HG03045 (cell line): ENCODE data around the gene DVL2.

ENCODE experiments used
- ATAC-seq: cut with Tn5 transposase; IDR thresholded peaks from one replicate; pipeline ENCODE4 v1.9.1; 2021; ENCODE audit warnings: mild to moderate bottlenecking, moderate library complexity; ENCODE audit not compliant: unreplicated experiment

Gene DVL2

GRCh38 chr17:7234083-7234951 lies at the start of gene DVL2:
DVL2 (minus strand) TSS chr17:7234517; CDS start chr17:7234262, 255 bp downstream.
- peak; percentile 49 for ATAC-seq

GRCh38 chr17:7283471-7284216 lies 49.3 kb upstream of the DVL2 start:
- no peak for ATAC-seq

GRCh38 chr17:7282752-7283321 lies 48.5 kb upstream of the DVL2 start:
- ATAC-seq, result no peak

GRCh38 chr17:7281953-7282751 lies 47.8 kb upstream of the DVL2 start:
- no peak for ATAC-seq

GRCh38 chr17:7281074-7281952 lies 47.0 kb upstream of the DVL2 start, which contains the start of gene SLC2A4:
SLC2A4 (plus strand) TSS chr17:7281718; CDS start chr17:7281935, 217 bp downstream.
- ATAC-seq, result peak; percentile 44

- peak; percentile 56 for ATAC-seq
Observed at GRCh38 chr17:7280519-7281073, 46.3 kb upstream of the DVL2 start.

GRCh38 chr17:7279448-7279847 lies 45.1 kb upstream of the DVL2 start:
- no peak for ATAC-seq

- no peak for ATAC-seq
Observed at GRCh38 chr17:7266784-7267183, 32.5 kb upstream of the DVL2 start.

GRCh38 chr17:7263801-7264078 lies 29.4 kb upstream of the DVL2 start:
- no peak for ATAC-seq

GRCh38 chr17:7262935-7263800 lies 28.9 kb upstream of the DVL2 start:
- no peak for ATAC-seq

GRCh38 chr17:7262192-7262934 lies 28.0 kb upstream of the DVL2 start, which contains the start of gene CLDN7:
CLDN7 (minus strand) TSS chr17:7262478; CDS start chr17:7262043, 435 bp downstream.
- ATAC-seq, result no peak

GRCh38 chr17:7261379-7262191 lies 27.3 kb upstream of the DVL2 start:
- no peak for ATAC-seq

- no peak for ATAC-seq
Observed at GRCh38 chr17:7260651-7261378, 26.5 kb upstream of the DVL2 start.

GRCh38 chr17:7260151-7260550 lies 25.8 kb upstream of the DVL2 start:
- no peak for ATAC-seq

- no peak for ATAC-seq
Observed at GRCh38 chr17:7259555-7259889, 25.2 kb upstream of the DVL2 start.

- ATAC-seq, result no peak
Observed at GRCh38 chr17:7258731-7259554, 24.6 kb upstream of the DVL2 start.
